Measurements from ENCODE around the gene SMYD5.

- TF ChIP-seq POLR2A (IDR thresholded peaks at IDR 0.05) (no peak), CTCF (IDR thresholded peaks at IDR 0.05) (no peak)
Observed at GRCh38 chr2:73185965-73186364, 28.1 kb upstream of the SMYD5 start.

All from right lobe of liver (tissue), 4 donors.